Endodermal cell (in vitro differentiated cells): ENCODE data around the gene NIFK. TPM values are rescaled to one million over a fixed set of nuclear protein-coding genes. Genes with fewer than 3 reads are reported as not detected.
"Not testable (repeated sequence)": the region's sequence is repeated elsewhere in the genome, so short reads cannot be mapped to it uniquely, and the experiment has no call there.

Source experiments
- DNase-seq: peaks from one replicate; pipeline ENCODE4 v3.0.0-alpha.2; 2017
- H3K27ac ChIP-seq: 2 replicates; pipeline ENCODE4 v1.5.1; 2013; ENCODE audit warnings: mild to moderate bottlenecking, low read depth, low read length, moderate library complexity
- H3K27me3 ChIP-seq: 2 replicates; pipeline ENCODE4 v1.6.1; 2013; ENCODE audit warnings: mild to moderate bottlenecking, low read length, moderate library complexity; ENCODE audit not compliant: insufficient read depth, control insufficient read depth, poor library complexity, severe bottlenecking
- H3K36me3 ChIP-seq: 2 replicates; pipeline ENCODE4 v1.7.0; 2013; ENCODE audit warnings: mild to moderate bottlenecking, low read length, moderate library complexity; ENCODE audit not compliant: control insufficient read depth, insufficient read depth
- H3K4me1 ChIP-seq: one replicate; pipeline ENCODE4 v1.7.0; 2013; ENCODE audit warnings: low read length; ENCODE audit not compliant: control insufficient read depth, insufficient read depth
- H3K4me3 ChIP-seq: 2 replicates; pipeline ENCODE4 v1.5.1; 2013; ENCODE audit warnings: mild to moderate bottlenecking, low read length, moderate library complexity
- H3K9ac ChIP-seq: 2 replicates; pipeline ENCODE4 v1.6.1; 2013; ENCODE audit warnings: mild to moderate bottlenecking, low read length, moderate library complexity; ENCODE audit not compliant: poor library complexity, severe bottlenecking; ENCODE audit errors: extremely low read depth
- H3K9me3 ChIP-seq: 2 replicates; pipeline ENCODE4 v1.6.1; 2013; ENCODE audit warnings: mild to moderate bottlenecking, low read length, moderate library complexity; ENCODE audit not compliant: control insufficient read depth
- H3K27ac Mint-ChIP-seq: 2 replicates; pipeline ENCODE4 v1.8.0; 2020; ENCODE audit warnings: mixed read lengths
- H3K27me3 Mint-ChIP-seq: 2 replicates; pipeline ENCODE4 v1.8.0; 2021; ENCODE audit warnings: mild to moderate bottlenecking, mixed read lengths; ENCODE audit not compliant: insufficient read depth
- H3K36me3 Mint-ChIP-seq: 2 replicates; pipeline ENCODE4 v1.8.0; 2020; ENCODE audit warnings: low read depth, mixed read lengths
- H3K4me1 Mint-ChIP-seq: 2 replicates; pipeline ENCODE4 v1.8.0; 2020; ENCODE audit warnings: mixed read lengths
- H3K4me3 Mint-ChIP-seq: 2 replicates; pipeline ENCODE4 v1.8.0; 2020; ENCODE audit warnings: mild to moderate bottlenecking, moderate library complexity, mixed read lengths
- H3K9me3 Mint-ChIP-seq: 2 replicates; pipeline ENCODE4 v1.8.0; 2020; ENCODE audit warnings: mild to moderate bottlenecking, mixed read lengths
- CTCF ChIP-seq: fragments of 200-600 bp; sonication (generic); conservative IDR thresholded peaks from 2 replicates; pipeline ENCODE4 v1.5.0; 2021; ENCODE audit warnings: antibody characterized with exemption, mild to moderate bottlenecking
- WGBS, 2 experiments: methylation state at CpG; one replicate each; pipeline versions ENCODE4 v1.1.5 to v1.1.7; 2013; ENCODE audit warnings: missing lambda C conversion rate in 2 of 2, mixed read lengths in 1 of 2; ENCODE audit not compliant: insufficient coverage in 1 of 2, insufficient read length in 1 of 2; 5-methylcytosine and 5-hydroxymethylcytosine counted together
- total RNA-seq, 2 donors: library from RNA; stranded (reverse); fragmentation: NEBNext Ultra II Directional in 1 of 2; extraction: Animal tissue kit (Norgen Biotek cat#: 25700) in 1 of 2; gene quantifications; 2 replicates in 1 of 2; 3 replicates in 1 of 2; pipeline ENCODE4 v1.2.1, GENCODE V29; 2021

Gene NIFK
- total RNA-seq, 2 donors from 2014 or later: 64.2 to 88.5 TPM

- Histone ChIP-seq H3K4me1 (no peaks in the 10 kb centered on the region), H3K9ac (no peak overlapping the region), H3K4me3 (no peak overlapping the region), H3K27ac (no peak overlapping the region), H3K27me3 (no peaks in the 10 kb centered on the region), H3K9me3 (no peaks in the 10 kb centered on the region), H3K36me3 (no peaks in the 10 kb centered on the region)
- Mint-ChIP-seq H3K36me3 (no peaks in the 10 kb centered on the region), H3K27ac (no peak overlapping the region), H3K4me1 (peaks cover 8% of the 10 kb centered on the region), H3K27me3 (no peaks in the 10 kb centered on the region), H3K4me3 (no peak overlapping the region), H3K9me3 (no peaks in the 10 kb centered on the region)
- TF ChIP-seq CTCF: no peak
- DNase-seq: no peak
- WGBS, 2 experiments: 92 to 95% methylated on average over 2 to 4 of the region's 4 CpGs
Observed at GRCh38 chr2:121705958-121706357, 30.7 kb downstream of the NIFK start.

DNA sequence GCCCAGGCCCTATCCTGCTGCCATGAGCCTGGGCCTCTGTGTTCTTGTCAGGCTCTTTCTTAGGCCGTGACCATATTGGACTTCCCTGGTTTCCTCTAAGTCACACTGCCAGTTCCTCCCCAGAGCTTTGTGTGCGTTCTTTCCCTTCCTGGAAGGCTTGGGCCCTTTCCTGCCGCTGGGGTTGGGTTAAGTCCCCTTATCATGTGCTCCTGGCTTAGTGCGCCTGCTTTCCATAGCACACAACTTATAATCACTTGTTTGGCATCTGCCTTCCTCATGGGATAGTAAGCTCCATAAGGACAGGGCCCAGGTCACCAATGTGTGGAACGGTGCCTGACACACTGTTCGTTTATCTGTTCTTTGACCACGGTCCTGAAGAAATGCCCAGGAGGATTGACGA lies 31.3 kb downstream of the NIFK start:
- WGBS, 2 experiments: 92 to 95% methylated on average over 6 to 8 of the region's 8 CpGs
- H3K36me3 ChIP-seq: no peaks in the 10 kb centered on the region
- peak overlapping the region; percentile 48 for H3K27ac Mint-ChIP-seq
- no peaks in the 10 kb centered on the region for H3K9me3 ChIP-seq
- H3K36me3 Mint-ChIP-seq: no peaks in the 10 kb centered on the region
- peak; percentile 35 for DNase-seq
- H3K4me1 Mint-ChIP-seq: peaks cover 8% of the 10 kb centered on the region
- H3K4me1 ChIP-seq: no peaks in the 10 kb centered on the region
- H3K4me3 Mint-ChIP-seq: no peak overlapping the region
- H3K9me3 Mint-ChIP-seq: no peaks in the 10 kb centered on the region
- no peak overlapping the region for H3K9ac ChIP-seq
- no peaks in the 10 kb centered on the region for H3K27me3 ChIP-seq
- no peaks in the 10 kb centered on the region for H3K27me3 Mint-ChIP-seq
- H3K4me3 ChIP-seq: no peak overlapping the region
- TF ChIP-seq CTCF: no peak
- H3K27ac ChIP-seq: no peak overlapping the region

DNA sequence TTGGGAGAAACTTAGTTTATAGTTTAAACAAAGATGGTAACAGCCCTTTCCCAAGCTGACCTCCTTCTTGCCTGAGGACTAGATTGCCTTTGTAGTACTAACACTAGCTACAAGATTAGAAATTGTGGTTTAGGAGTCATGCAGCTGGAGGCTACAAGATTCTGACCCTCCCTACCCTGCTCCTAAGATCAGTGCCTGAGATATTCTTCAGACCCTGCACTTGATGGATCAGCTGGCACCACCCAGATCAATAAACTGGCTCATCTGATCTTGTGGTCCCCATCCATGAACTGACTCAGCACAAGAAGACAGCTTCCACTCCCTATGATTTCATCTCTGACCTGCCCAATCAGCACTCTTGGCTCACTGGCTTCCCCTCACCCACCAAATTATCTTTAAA lies 34.9 kb downstream of the NIFK start:
- not testable (repeated sequence) for H3K27me3 ChIP-seq, H3K4me3 ChIP-seq, H3K4me1 ChIP-seq, H3K27ac ChIP-seq, H3K4me3 Mint-ChIP-seq, H3K36me3 ChIP-seq, H3K4me1 Mint-ChIP-seq, H3K9me3 ChIP-seq, H3K9me3 Mint-ChIP-seq, H3K36me3 Mint-ChIP-seq, H3K9ac ChIP-seq, H3K27me3 Mint-ChIP-seq
- peak overlapping the region; percentile 7 for H3K27ac Mint-ChIP-seq
- DNase-seq: peak; percentile 13
